HG03025 (cell line): Measurements from ENCODE around the gene SLFN12L.

Experiments
- ATAC-seq: cut with Tn5 transposase; IDR thresholded peaks from one replicate; pipeline ENCODE4 v1.9.1; 2021; ENCODE audit warnings: mild to moderate bottlenecking, moderate library complexity; ENCODE audit not compliant: unreplicated experiment, low FRiP score

The SLFN12L gene

DNA sequence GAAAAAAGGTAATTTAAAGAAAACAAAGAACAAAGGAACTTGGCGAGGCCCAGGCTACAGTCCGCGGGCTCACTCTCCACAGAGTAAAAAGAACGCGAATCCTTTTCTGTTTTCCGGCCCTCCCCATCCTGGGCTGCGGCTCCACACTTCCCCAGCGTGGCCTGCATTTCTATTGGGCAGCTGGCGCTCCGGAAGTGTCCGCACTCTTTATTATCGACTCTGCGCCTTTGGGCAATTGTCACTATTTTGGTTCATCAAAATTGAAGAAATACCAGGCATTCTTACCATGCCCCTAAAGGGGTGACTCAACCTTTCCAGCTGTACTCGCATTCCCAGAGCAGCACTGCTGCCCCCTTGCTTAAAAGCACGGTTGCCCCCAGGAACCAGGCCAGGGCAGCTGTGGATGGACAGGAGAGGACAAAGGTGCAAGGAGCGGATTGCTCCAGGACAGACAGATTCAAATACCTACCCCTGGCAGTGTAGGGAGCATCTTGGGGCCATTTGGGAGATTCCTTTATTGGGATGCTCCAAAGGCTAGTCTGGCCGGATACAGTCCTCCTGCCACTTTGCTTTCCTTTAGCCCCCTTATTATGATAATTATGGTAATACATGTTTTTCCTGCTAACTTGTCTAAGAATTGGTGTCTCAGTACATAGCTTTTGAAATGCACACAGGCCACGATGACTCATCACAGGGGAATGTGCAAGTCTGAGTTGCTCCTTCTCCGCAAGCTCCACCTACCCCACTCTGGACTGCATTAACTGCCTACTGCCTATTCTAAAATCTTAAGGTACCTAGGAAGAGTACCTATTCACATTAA lies 104.2 kb downstream of the SLFN12L start:
- peak; percentile 28 for ATAC-seq

DNA sequence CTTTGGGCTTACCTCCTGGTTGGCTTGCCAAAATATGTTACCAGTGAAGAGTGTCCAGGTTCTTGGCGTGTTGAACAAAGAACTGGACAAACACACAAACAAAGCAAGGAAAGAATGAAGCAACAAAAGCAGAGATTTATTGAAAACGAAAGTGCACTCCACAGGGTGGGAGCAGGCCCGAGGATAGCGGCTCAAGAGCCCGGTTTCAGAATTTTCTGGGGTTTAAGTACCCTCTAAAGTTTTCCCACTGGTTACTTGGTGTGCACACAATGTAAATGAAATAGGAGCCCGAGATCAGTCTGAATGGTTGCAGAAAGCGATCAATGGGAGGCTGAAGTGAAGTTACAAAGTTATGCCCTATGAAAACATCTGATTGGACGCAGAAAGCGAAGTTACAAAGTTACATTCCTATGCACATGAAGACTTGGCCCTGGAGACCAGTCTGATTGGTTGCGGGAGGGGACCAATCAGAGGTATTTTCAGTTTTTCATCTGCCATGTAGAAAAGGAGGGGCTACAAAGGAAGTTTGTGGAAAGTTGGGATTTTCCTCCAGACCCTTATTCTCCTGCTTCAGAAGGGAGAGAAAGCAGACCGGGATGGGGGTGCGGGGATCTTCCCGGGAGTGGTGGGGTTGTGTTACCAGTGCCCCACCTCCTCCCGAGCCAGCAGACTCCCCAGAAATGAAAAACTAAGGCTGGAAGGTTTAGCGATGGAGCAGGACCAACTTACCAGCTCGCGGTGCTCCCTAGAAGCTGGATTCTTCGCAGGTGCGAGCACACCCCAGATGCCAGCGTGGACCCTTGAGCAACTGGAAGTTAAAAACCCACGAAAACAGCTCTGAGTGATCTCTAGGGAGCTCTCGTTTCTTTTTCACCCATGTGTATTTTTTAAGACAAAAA lies 105.1 kb downstream of the SLFN12L start, which contains the start of gene SLFN12:
SLFN12 (minus strand) TSS at position 325 of the 899 bp plus-strand sequence. CDS start 9,472 bp downstream, outside the sequence.
- ATAC-seq = peak; percentile 76

DNA sequence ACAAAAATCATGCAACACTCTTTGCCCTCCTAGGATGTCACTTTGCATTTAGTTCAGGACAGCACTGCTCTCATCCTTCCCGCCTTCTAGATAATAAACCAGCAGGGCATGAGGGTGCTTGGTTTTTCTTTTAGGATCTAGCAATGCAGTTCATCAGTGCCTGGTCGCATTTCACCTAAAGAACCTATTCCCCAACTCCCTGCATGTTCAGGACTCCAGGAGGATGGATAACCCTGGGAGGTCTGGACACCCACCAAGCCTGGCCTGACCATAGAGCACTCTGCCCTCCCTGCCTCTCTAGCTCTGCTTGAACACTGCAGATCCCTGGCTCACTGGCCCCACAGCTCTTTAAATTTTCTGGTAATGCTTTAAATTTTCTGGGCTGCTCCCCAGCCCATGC lies 107.8 kb downstream of the SLFN12L start:
- ATAC-seq = no peak

DNA sequence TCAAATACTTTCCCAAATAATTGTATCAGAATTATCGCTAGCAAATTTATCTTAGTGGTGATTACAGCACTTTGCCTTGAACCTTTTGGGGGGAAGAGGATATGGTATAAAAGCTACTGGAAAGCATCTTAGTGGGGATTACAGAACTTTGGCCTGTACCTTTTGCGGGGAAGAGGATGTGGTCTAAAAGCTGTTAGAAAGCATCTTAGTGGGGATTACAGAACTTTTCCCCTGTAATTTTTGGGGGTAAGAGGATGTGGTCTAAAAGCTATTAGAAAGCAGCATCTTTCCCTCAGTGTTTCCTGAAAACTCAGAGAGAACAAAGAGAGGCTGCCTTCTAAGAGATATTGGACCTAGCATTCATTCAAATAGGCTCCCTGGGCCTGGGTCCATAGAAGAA lies 109.2 kb downstream of the SLFN12L start:
- no peak for ATAC-seq

DNA sequence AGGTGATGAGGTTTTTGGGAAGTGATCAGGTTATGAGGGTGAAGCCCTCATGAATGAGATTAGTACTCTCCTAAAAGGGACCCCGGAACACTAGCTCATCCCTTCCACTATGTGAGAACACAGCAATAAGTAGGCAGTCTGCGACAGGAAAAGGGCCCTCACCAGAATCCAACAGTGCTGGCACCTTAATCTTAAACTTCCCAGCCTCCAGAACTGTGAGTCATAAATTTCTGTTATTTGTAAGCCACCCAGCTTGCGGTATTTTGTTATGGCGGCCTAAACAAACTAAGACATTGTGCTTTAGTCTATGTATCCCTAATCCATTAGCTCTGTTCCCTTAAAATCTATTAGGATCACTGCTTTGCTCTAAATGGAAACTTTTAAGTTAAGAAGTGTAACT lies 113.7 kb downstream of the SLFN12L start:
- ATAC-seq = no peak
